Measurements from ENCODE around the gene GRIPAP1. TPM values are rescaled to one million over a fixed set of nuclear protein-coding genes. Genes with fewer than 3 reads are reported as not detected.

Gene GRIPAP1
- polyA plus RNA-seq, 3 donors = 3.8 to 103 (median 10.7) TPM

- 50% methylated on average over 2 of the region's 2 CpGs for WGBS (ENCODE audit: insufficient coverage)
- TF ChIP-seq CTCF (IDR thresholded peaks at IDR 0.05) = no peak
- Histone ChIP-seq H3K9ac (ENCODE audit: insufficient read depth, low read length, poor library complexity, severe bottlenecking) (no peak overlapping the region), H3K79me2 (ENCODE audit: insufficient read depth, low read length) (no peaks in the 10 kb centered on the region), H3K4me1 (ENCODE audit: control insufficient read depth in 1 of 2, insufficient read depth in 2 of 2, low read length in 2 of 2) (peaks cover 10 to 11% of the 10 kb centered on the region in 2 donors), H3K27ac (ENCODE audit: low read depth in 1 of 2, low read length in 2 of 2) (no peak overlapping the region), H3K27me3 (ENCODE audit: control insufficient read depth in 2 of 2, insufficient read depth in 2 of 2, low read length in 2 of 2) (peaks cover 0 to 8% of the 10 kb centered on the region in 2 donors), H3K4me3 (replicated peaks in 1 of 3; ENCODE audit: low read depth in 2 of 3, low read length in 3 of 3) (no peak overlapping the region), H3K36me3 (replicated peaks in 1 of 2; ENCODE audit: control insufficient read depth in 1 of 2, insufficient read depth in 2 of 2, low read length in 2 of 2) (peaks cover 46 to 50% of the 10 kb centered on the region in 2 donors), H2AFZ (ENCODE audit: insufficient read depth, low read depth, low read length, poor library complexity, severe bottlenecking) (no peak overlapping the region), H3K9me3 (replicated peaks in 1 of 2; ENCODE audit: control insufficient read depth in 1 of 2, insufficient read depth in 1 of 2, low read length in 2 of 2) (no peaks in the 10 kb centered on the region), H3K4me2 (replicated peaks; ENCODE audit: extremely low read depth, low read length, poor library complexity, severe bottlenecking) (no peak overlapping the region), H4K20me1 (ENCODE audit: insufficient read depth, low read length) (peaks cover 5% of the 10 kb centered on the region)
- Mint-ChIP-seq H3K4me1 (peaks cover 9% of the 10 kb centered on the region), H3K4me3 (no peak overlapping the region), H3K27me3 (ENCODE audit: low read depth in 3 of 3) (peaks cover 2 to 19% (median 11%) of the 10 kb centered on the region in 3 donors), H3K9me3 (no peaks in the 10 kb centered on the region), H3K27ac (peak overlapping the region in 1 of 7 donors; percentile 48), H3K36me3 (peaks cover 40 to 45% of the 10 kb centered on the region in 2 donors)
- DNase-seq = no peak
- intact Hi-C loops (cut with micrococcal nuclease) = no loop called here
Observed at GRCh38 chrX:48974574-48974973, 27.5 kb downstream of the GRIPAP1 start.

- Histone ChIP-seq H3K4me1 (ENCODE audit: control insufficient read depth in 1 of 2, insufficient read depth in 2 of 2, low read length in 2 of 2) (peaks cover 10 to 11% of the 10 kb centered on the region in 2 donors), H3K27ac (ENCODE audit: low read depth in 1 of 2, low read length in 2 of 2) (no peak overlapping the region), H3K4me2 (replicated peaks; ENCODE audit: extremely low read depth, low read length, poor library complexity, severe bottlenecking) (no peak overlapping the region), H4K20me1 (ENCODE audit: insufficient read depth, low read length) (peaks cover 5% of the 10 kb centered on the region), H3K9ac (ENCODE audit: insufficient read depth, low read length, poor library complexity, severe bottlenecking) (no peak overlapping the region), H3K79me2 (ENCODE audit: insufficient read depth, low read length) (no peaks in the 10 kb centered on the region), H3K9me3 (replicated peaks in 1 of 2; ENCODE audit: control insufficient read depth in 1 of 2, insufficient read depth in 1 of 2, low read length in 2 of 2) (no peaks in the 10 kb centered on the region), H3K4me3 (replicated peaks in 1 of 3; ENCODE audit: low read depth in 2 of 3, low read length in 3 of 3) (no peak overlapping the region), H2AFZ (ENCODE audit: insufficient read depth, low read depth, low read length, poor library complexity, severe bottlenecking) (no peak overlapping the region), H3K36me3 (replicated peaks in 1 of 2; ENCODE audit: control insufficient read depth in 1 of 2, insufficient read depth in 2 of 2, low read length in 2 of 2) (peaks cover 46 to 50% of the 10 kb centered on the region in 2 donors), H3K27me3 (ENCODE audit: control insufficient read depth in 2 of 2, insufficient read depth in 2 of 2, low read length in 2 of 2) (peaks cover 0 to 8% of the 10 kb centered on the region in 2 donors)
- intact Hi-C loops (cut with micrococcal nuclease) = no loop called here
- H3K36me3 Mint-ChIP-seq = peaks cover 40 to 45% of the 10 kb centered on the region in 2 donors
- peaks cover 2 to 19% (median 11%) of the 10 kb centered on the region in 3 donors for H3K27me3 Mint-ChIP-seq (ENCODE audit: low read depth in 3 of 3)
- no peak for TF ChIP-seq CTCF (IDR thresholded peaks at IDR 0.05)
- no peak overlapping the region for H3K4me3 Mint-ChIP-seq
- WGBS (ENCODE audit: insufficient coverage) = 100% methylated on average over 2 of the region's 3 CpGs
- no peaks in the 10 kb centered on the region for H3K9me3 Mint-ChIP-seq
- no peak overlapping the region for H3K27ac Mint-ChIP-seq
- no peak for DNase-seq
- peaks cover 9% of the 10 kb centered on the region for H3K4me1 Mint-ChIP-seq
Observed at GRCh38 chrX:48974033-48974432, 28.0 kb downstream of the GRIPAP1 start.
